ENCODE measurements around the gene DHCR24.

DHCR24 gene

GRCh38 chr1:54869173-54869851, 17.7 kb downstream of the DHCR24 start:
- no peak for DNase-seq (ENCODE audit: insufficient read length, low spot score)
- FAIRE-seq = no peak
- no peak for TF ChIP-seq CTCF (IDR thresholded peaks at IDR 0.05; ENCODE audit: insufficient read depth, missing control alignments)

- TF ChIP-seq CTCF (IDR thresholded peaks at IDR 0.05; ENCODE audit: insufficient read depth, missing control alignments) = no peak
- FAIRE-seq (no peak), DNase-seq (ENCODE audit: insufficient read length, low spot score) (no peak)
These were observed 19.3 kb downstream of the DHCR24 start for GRCh38 chr1:54867717-54868057.

GRCh38 chr1:54866801-54867716, 19.9 kb downstream of the DHCR24 start:
- FAIRE-seq = no peak
- no peak for TF ChIP-seq CTCF (IDR thresholded peaks at IDR 0.05; ENCODE audit: insufficient read depth, missing control alignments)
- DNase-seq (ENCODE audit: insufficient read length, low spot score) = no peak

- FAIRE-seq (no peak), DNase-seq (ENCODE audit: insufficient read length, low spot score) (no peak)
- no peak for TF ChIP-seq CTCF (IDR thresholded peaks at IDR 0.05; ENCODE audit: insufficient read depth, missing control alignments)
These were observed 21.5 kb downstream of the DHCR24 start for GRCh38 chr1:54865238-54866073.

GRCh38 chr1:54864460-54865208, 22.4 kb downstream of the DHCR24 start:
- FAIRE-seq (no peak), DNase-seq (ENCODE audit: insufficient read length, low spot score) (no peak)
- no peak for TF ChIP-seq CTCF (IDR thresholded peaks at IDR 0.05; ENCODE audit: insufficient read depth, missing control alignments)

GRCh38 chr1:54863267-54863665, 23.7 kb downstream of the DHCR24 start:
- DNase-seq (ENCODE audit: insufficient read length, low spot score) (no peak), FAIRE-seq (no peak)
- TF ChIP-seq CTCF (IDR thresholded peaks at IDR 0.05; ENCODE audit: insufficient read depth, missing control alignments) = no peak

Measured in D721Med (cell line).